Mucosa of descending colon (tissue), 3 donors: ENCODE data around the gene SMIM13. TPM values are rescaled to one million over a fixed set of nuclear protein-coding genes. Genes with fewer than 3 reads are reported as not detected.

Source experiments
- ATAC-seq: fragments of 200-7000 bp; cut with Tn5 transposase; one replicate; pipeline ENCODE4 v1.9.1; 2020; ENCODE audit warnings: mild to moderate bottlenecking, moderate library complexity
- DNase-seq, 3 donors: peaks; one replicate each; pipeline ENCODE4 v3.0.0-alpha.2; 2020
- H3K36me3 ChIP-seq: fragments of 200-600 bp; one replicate; pipeline ENCODE4 v1.8.0; 2021; ENCODE audit warnings: low read depth, mild to moderate bottlenecking
- H3K4me1 ChIP-seq: fragments of 200-600 bp; one replicate; pipeline ENCODE4 v1.8.0; 2021; ENCODE audit warnings: low read depth, mild to moderate bottlenecking
- H3K4me3 ChIP-seq: fragments of 200-600 bp; one replicate; pipeline ENCODE4 v1.8.0; 2021; ENCODE audit warnings: mild to moderate bottlenecking
- H3K9me3 ChIP-seq: fragments of 200-600 bp; one replicate; pipeline ENCODE4 v1.8.0; 2021; ENCODE audit warnings: mild to moderate bottlenecking
- CTCF ChIP-seq: fragments of 200-600 bp; IDR thresholded peaks from one replicate; pipeline ENCODE4 v1.8.0; 2022; ENCODE audit warnings: antibody characterized with exemption, mild to moderate bottlenecking
- intact Hi-C, 2 donors: fragments of 100-400 bp; cut with DNase I in 1 of 2; cut with micrococcal nuclease in 1 of 2; formaldehyde crosslinking; loops; one replicate each; pipeline versions ENCODE4 v1.11.0 to v1.11.1; 2022; cut with DNase I, micrococcal nuclease
- total RNA-seq, 3 donors: library from RNA; stranded (reverse); fragmentation: NEBNext Ultra II Directional in 2 of 3; extraction: Animal tissue kit (Norgen Biotek cat#: 25700) in 2 of 3; gene quantifications; one replicate each; pipeline versions ENCODE4 v1.2.1 to v1.2.4, GENCODE V29; 2021 to 2023
- donor health status: DM: no; HTN: no; CAD: no; lungs with moderate emphysema.
- donor health status: DM: no; HTN: no; CAD: no.
- donor health status: DM: no; HTN: yes; CAD: no.

SMIM13 gene
- total RNA-seq, 3 donors from 2014 or later = 5.4 to 10.9 (median 5.6) TPM

DNA sequence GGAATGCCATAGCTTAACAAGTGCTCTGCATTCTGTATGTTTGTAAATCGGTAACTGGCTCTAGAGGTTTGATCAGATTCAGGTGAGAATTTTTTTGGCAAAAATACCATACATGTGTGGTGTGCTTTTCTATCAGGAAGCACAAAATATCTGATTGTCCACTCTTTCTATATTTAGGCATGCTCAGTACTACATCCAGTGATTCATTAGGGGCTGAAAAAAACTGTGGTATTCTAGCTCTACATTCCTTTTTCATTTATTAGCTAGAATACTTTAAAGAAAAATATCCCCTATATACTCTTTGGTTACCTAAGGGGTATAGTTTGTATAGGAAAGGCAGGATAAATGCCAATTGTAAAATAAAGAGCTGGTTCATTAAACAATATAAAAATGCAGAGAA, 38.9 kb upstream of the SMIM13 start:
- Histone ChIP-seq H3K9me3 (no peaks in the 10 kb centered on the region), H3K4me3 (no peak overlapping the region), H3K4me1 (no peaks in the 10 kb centered on the region), H3K36me3 (no peaks in the 10 kb centered on the region)
- DNase-seq (no peak), ATAC-seq (no peak)
- intact Hi-C loops = no loop called here
- no peak for TF ChIP-seq CTCF

DNA sequence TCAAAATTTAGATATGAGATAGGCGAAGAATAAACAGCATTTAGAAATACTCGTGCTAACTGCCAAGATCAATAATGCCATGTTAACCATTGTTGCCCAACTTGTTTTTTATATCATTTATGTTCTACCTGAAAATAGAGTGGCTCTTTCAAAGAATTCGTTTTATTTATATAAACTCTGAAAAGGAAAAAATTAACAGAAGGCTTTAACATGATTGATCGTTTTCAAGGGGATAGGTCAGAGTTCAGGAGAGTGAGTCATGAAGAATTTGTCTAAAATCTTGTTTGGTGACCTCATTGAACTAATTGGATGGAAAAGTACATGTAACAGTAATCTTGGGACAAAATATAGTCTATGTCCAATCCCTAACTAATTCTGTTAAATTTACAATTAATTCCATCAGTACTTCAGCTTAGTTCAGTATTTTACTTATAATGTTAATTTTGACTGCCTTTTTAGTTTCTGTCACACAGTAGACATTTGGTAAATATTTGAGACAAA, 38.5 kb upstream of the SMIM13 start:
- DNase-seq = no peak
- Histone ChIP-seq H3K9me3 (no peaks in the 10 kb centered on the region), H3K36me3 (no peaks in the 10 kb centered on the region), H3K4me3 (no peak overlapping the region), H3K4me1 (no peaks in the 10 kb centered on the region)
- intact Hi-C loops = no loop called here
- TF ChIP-seq CTCF = no peak
- no peak for ATAC-seq

DNA sequence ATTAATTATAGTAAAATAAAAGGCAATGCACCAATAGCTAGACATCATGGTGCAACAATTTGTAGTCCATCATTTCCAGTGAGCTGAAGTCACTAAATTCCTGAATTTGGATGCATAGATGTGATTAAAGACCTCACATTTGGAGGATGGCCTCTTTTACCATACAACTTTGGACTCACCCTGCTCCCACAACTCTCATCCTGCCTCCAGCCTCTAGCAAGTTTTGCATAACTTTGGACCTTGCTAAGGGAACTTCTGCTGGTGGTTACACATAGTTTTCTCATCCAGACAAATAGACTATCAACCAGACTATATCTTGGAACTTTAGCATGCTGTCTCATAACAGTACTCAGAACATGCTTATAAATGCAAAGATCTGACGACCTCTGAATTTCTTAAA, 36.8 kb upstream of the SMIM13 start:
- H3K4me1 ChIP-seq = no peaks in the 10 kb centered on the region
- ATAC-seq = no peak

DNA sequence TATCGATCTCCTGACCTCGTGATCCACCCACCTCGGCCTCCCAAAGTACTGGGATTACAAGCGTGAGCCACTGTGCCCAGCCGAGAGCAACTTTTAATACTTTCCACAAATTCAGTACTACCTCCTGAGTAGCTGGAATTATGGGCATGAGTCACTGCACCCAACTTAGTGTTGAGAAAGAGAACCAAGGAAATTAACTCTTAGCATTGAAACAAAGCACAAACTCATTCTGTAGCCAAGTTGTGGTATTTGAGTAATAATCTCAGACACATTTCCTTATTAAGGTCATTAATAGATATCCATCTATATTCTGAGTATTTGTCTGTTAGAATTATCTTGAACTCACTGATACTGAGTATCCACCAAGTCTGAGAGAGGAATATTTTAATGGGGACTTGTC, 35.2 kb upstream of the SMIM13 start:
- no peak for DNase-seq
- no peak for TF ChIP-seq CTCF
- H3K4me1 ChIP-seq = no peaks in the 10 kb centered on the region
- no peaks in the 10 kb centered on the region for H3K36me3 ChIP-seq
- no peak for ATAC-seq
- H3K9me3 ChIP-seq = no peaks in the 10 kb centered on the region
- intact Hi-C loops = no loop called here
- H3K4me3 ChIP-seq = no peak overlapping the region

More for the DNA sequence above, 36.8 kb upstream of the SMIM13 start:
- Histone ChIP-seq H3K4me3 (no peak overlapping the region), H3K36me3 (no peaks in the 10 kb centered on the region), H3K9me3 (no peaks in the 10 kb centered on the region)
- intact Hi-C loops = no loop called here
- DNase-seq = no peak
- TF ChIP-seq CTCF = no peak

- intact Hi-C loops = no loop called here
These were observed 31.6 kb upstream of the SMIM13 start for GRCh38 chr6:11062083-11062482.

More at GRCh38 chr6:11062083-11062482, 31.6 kb upstream of the SMIM13 start:
- DNase-seq (no peak), ATAC-seq (no peak)
- no peaks in the 10 kb centered on the region for H3K9me3 ChIP-seq
- H3K4me3 ChIP-seq = no peak overlapping the region
- no peak for TF ChIP-seq CTCF
- H3K36me3 ChIP-seq = no peaks in the 10 kb centered on the region
- no peaks in the 10 kb centered on the region for H3K4me1 ChIP-seq
